Measurements from ENCODE around the gene WDFY4.

The WDFY4 gene

DNA sequence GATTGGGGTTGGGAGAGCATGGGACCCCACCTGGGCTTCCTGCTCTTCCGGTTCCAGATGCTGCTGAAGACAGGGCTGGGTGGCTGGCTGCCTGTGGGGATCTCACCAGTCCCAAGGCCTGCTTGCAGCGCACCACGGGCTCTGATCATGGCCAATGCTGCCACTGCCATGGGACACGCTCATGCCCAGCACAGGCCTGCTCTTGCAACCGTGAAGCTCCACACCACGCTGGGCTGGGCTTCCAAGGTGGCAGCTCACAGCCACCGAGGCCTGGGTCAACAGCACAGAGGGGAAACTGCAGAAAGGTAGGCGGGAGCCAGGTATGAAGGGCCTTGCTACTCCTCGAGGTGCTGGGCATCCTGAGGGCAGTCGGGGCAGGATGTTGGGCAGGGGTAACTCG lies 327.1 kb downstream of the WDFY4 start:
- WGBS (ENCODE audit: extremely low coverage, insufficient coverage, insufficient read length) = no CpG with 5 or more reads among the region's 11 CpGs

DNA sequence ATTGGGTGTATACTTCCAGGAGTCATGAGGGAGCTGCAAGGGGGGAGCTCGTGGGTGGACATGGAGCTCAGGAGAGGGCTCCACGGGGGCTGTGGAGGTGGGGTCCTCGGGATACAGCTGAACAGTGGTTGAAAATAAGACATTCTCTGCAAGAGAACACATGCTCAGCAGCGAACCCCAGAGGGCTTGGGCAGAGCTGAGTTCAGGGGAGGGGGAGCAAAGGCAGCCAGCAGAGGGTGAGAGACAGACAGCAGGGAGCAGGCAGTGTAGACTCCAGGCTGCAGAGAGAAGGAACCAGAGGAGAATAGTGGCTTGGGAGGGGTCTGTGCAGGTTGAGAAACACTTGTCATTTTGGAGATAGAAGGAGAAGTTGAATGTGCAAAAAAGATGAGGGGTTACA lies 327.9 kb downstream of the WDFY4 start:
- no peak for DNase-seq
- no peak overlapping the region for H3K4me3 ChIP-seq (ENCODE audit: low read depth, low read length)
- H2BK12ac ChIP-seq (ENCODE audit: low read length) = no peak overlapping the region
- H3K14ac ChIP-seq (ENCODE audit: low read length) = no peak overlapping the region
- no peak overlapping the region for H3K18ac ChIP-seq (ENCODE audit: low read length)
- H3K4ac ChIP-seq (ENCODE audit: low read depth, low read length) = no peak overlapping the region
- peaks cover 1% of the 10 kb centered on the region for H3K9me3 ChIP-seq (ENCODE audit: insufficient read depth, low read depth, low read length)
- no peak overlapping the region for H3K23ac ChIP-seq (ENCODE audit: low read length)
- no peak overlapping the region for H2BK120ac ChIP-seq (ENCODE audit: insufficient read depth, low read length, poor library complexity)
- no peak overlapping the region for H3K27ac ChIP-seq (ENCODE audit: low read depth, low read length)
- H3K4me2 ChIP-seq (ENCODE audit: low read length) = no peak overlapping the region
- H4K8ac ChIP-seq (ENCODE audit: low read depth, low read length) = no peak overlapping the region
- H2AK5ac ChIP-seq (ENCODE audit: low read length) = no peak overlapping the region
- no peaks in the 10 kb centered on the region for H3K27me3 ChIP-seq (ENCODE audit: insufficient read depth, low read length)
- no peak overlapping the region for H2AFZ ChIP-seq (ENCODE audit: insufficient read depth, low read length, poor library complexity)
- H2BK5ac ChIP-seq (ENCODE audit: low read depth, low read length, poor library complexity) = no peak overlapping the region
- H3K79me1 ChIP-seq (ENCODE audit: low read length) = no peaks in the 10 kb centered on the region
- H3K79me2 ChIP-seq (ENCODE audit: control insufficient read depth, insufficient read depth, low read length, poor library complexity) = no peaks in the 10 kb centered on the region
- no peak overlapping the region for H3K9ac ChIP-seq (ENCODE audit: low read length)
- H3K4me1 ChIP-seq (ENCODE audit: control insufficient read depth in 1 of 2, insufficient read depth in 2 of 2, low read length in 2 of 2) = peaks cover 0 to 3% of the 10 kb centered on the region in 2 experiments
- H3K36me3 ChIP-seq (ENCODE audit: control insufficient read depth in 1 of 2, insufficient read depth in 2 of 2, low read length in 2 of 2) = no peaks in the 10 kb centered on the region
- WGBS (ENCODE audit: extremely low coverage, insufficient coverage, insufficient read length) = no CpG with 5 or more reads among the region's 4 CpGs
- H4K12ac ChIP-seq (ENCODE audit: low read depth, low read length) = no peak overlapping the region
- H4K91ac ChIP-seq (ENCODE audit: low read depth, low read length) = no peak overlapping the region

More for the DNA sequence above, 327.1 kb downstream of the WDFY4 start:
- Histone ChIP-seq H3K27ac (ENCODE audit: low read depth, low read length) (no peak overlapping the region), H4K91ac (ENCODE audit: low read depth, low read length) (no peak overlapping the region), H3K36me3 (ENCODE audit: control insufficient read depth in 1 of 2, insufficient read depth in 2 of 2, low read length in 2 of 2) (no peaks in the 10 kb centered on the region), H4K12ac (ENCODE audit: low read depth, low read length) (no peak overlapping the region), H4K8ac (ENCODE audit: low read depth, low read length) (no peak overlapping the region), H3K9ac (ENCODE audit: low read length) (no peak overlapping the region), H3K23ac (ENCODE audit: low read length) (no peak overlapping the region), H3K4me1 (ENCODE audit: control insufficient read depth in 1 of 2, insufficient read depth in 2 of 2, low read length in 2 of 2) (peaks cover 0 to 3% of the 10 kb centered on the region in 2 experiments), H2BK5ac (ENCODE audit: low read depth, low read length, poor library complexity) (no peak overlapping the region), H2AFZ (ENCODE audit: insufficient read depth, low read length, poor library complexity) (no peak overlapping the region), H3K27me3 (ENCODE audit: insufficient read depth, low read length) (no peaks in the 10 kb centered on the region), H3K18ac (ENCODE audit: low read length) (no peak overlapping the region), H2BK120ac (ENCODE audit: insufficient read depth, low read length, poor library complexity) (no peak overlapping the region), H3K4me3 (ENCODE audit: low read depth, low read length) (no peak overlapping the region), H3K79me1 (ENCODE audit: low read length) (no peaks in the 10 kb centered on the region), H3K4me2 (ENCODE audit: low read length) (no peak overlapping the region), H3K14ac (ENCODE audit: low read length) (no peak overlapping the region), H3K79me2 (ENCODE audit: control insufficient read depth, insufficient read depth, low read length, poor library complexity) (no peaks in the 10 kb centered on the region), H2AK5ac (ENCODE audit: low read length) (no peak overlapping the region), H2BK12ac (ENCODE audit: low read length) (no peak overlapping the region), H3K9me3 (ENCODE audit: insufficient read depth, low read depth, low read length) (peaks cover 1% of the 10 kb centered on the region), H3K4ac (ENCODE audit: low read depth, low read length) (no peak overlapping the region)
- no peak for DNase-seq

DNA sequence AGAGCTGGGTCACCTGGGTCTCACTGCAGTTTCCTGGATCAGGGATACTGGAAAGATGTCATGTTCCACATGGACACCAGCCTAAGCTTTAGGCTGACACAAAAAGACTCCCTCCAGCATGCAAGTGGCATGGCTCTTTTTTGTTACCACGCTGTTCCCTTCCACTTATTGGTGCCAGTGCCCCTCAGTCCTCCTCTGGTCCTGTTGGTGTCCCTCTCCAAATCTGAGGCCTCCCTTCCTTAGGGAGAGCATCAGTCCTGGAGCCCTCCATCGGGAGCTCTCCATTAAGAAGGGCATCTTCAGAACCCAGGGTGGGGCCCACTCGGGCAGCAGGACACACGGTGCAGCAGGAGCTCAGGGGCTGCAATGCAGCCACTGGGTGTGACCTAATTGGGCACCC lies 331.0 kb downstream of the WDFY4 start:
- Histone ChIP-seq H3K4me3 (ENCODE audit: low read depth, low read length) (no peak overlapping the region), H4K8ac (ENCODE audit: low read depth, low read length) (no peak overlapping the region), H3K4me2 (ENCODE audit: low read length) (no peak overlapping the region), H3K18ac (ENCODE audit: low read length) (no peak overlapping the region), H3K27ac (ENCODE audit: low read depth, low read length) (no peak overlapping the region), H2AK5ac (ENCODE audit: low read length) (no peak overlapping the region), H3K9me3 (ENCODE audit: insufficient read depth, low read depth, low read length) (peaks cover 1% of the 10 kb centered on the region), H4K91ac (ENCODE audit: low read depth, low read length) (no peak overlapping the region), H3K27me3 (ENCODE audit: insufficient read depth, low read length) (no peaks in the 10 kb centered on the region), H3K14ac (ENCODE audit: low read length) (no peak overlapping the region), H3K4me1 (ENCODE audit: control insufficient read depth in 1 of 2, insufficient read depth in 2 of 2, low read length in 2 of 2) (no peaks in the 10 kb centered on the region), H4K12ac (ENCODE audit: low read depth, low read length) (no peak overlapping the region), H2BK12ac (ENCODE audit: low read length) (no peak overlapping the region), H3K79me2 (ENCODE audit: control insufficient read depth, insufficient read depth, low read length, poor library complexity) (no peaks in the 10 kb centered on the region), H3K9ac (ENCODE audit: low read length) (no peak overlapping the region), H3K23ac (ENCODE audit: low read length) (no peak overlapping the region), H3K36me3 (ENCODE audit: control insufficient read depth in 1 of 2, insufficient read depth in 2 of 2, low read length in 2 of 2) (no peaks in the 10 kb centered on the region), H2AFZ (ENCODE audit: insufficient read depth, low read length, poor library complexity) (no peak overlapping the region), H3K79me1 (ENCODE audit: low read length) (no peaks in the 10 kb centered on the region), H2BK120ac (ENCODE audit: insufficient read depth, low read length, poor library complexity) (no peak overlapping the region), H3K4ac (ENCODE audit: low read depth, low read length) (no peak overlapping the region), H2BK5ac (ENCODE audit: low read depth, low read length, poor library complexity) (no peak overlapping the region)
- DNase-seq = no peak
- no CpG with 5 or more reads among the region's 4 CpGs for WGBS (ENCODE audit: extremely low coverage, insufficient coverage, insufficient read length)

DNA sequence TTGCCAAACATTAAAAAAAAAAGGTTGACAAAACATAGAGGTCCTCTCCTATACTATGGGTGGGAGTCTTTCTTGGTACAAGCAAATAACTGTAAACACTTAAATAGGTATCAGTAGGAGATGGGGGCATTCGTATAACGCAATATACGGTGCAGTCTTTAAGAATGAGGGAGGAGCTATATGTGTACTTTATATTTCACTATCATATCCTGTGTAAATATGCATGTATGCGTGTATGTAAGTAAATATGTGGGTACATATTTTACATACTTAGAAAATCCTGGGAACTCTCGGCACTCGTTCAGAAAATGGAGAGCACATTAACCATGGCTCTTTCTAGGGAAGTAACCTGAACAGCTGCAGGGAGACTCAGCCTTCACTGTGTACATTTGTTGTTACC lies 337.0 kb downstream of the WDFY4 start:
- Histone ChIP-seq H3K9me3 (ENCODE audit: insufficient read depth, low read depth, low read length) (no peaks in the 10 kb centered on the region), H3K9ac (ENCODE audit: low read length) (no peak overlapping the region), H3K79me1 (ENCODE audit: low read length) (no peaks in the 10 kb centered on the region), H3K27ac (ENCODE audit: low read depth, low read length) (no peak overlapping the region), H2AK5ac (ENCODE audit: low read length) (no peak overlapping the region), H3K23ac (ENCODE audit: low read length) (no peak overlapping the region), H3K4me1 (ENCODE audit: control insufficient read depth in 1 of 2, insufficient read depth in 2 of 2, low read length in 2 of 2) (no peaks in the 10 kb centered on the region), H3K14ac (ENCODE audit: low read length) (no peak overlapping the region), H4K8ac (ENCODE audit: low read depth, low read length) (no peak overlapping the region), H3K4ac (ENCODE audit: low read depth, low read length) (no peak overlapping the region), H2BK12ac (ENCODE audit: low read length) (no peak overlapping the region), H3K79me2 (ENCODE audit: control insufficient read depth, insufficient read depth, low read length, poor library complexity) (no peaks in the 10 kb centered on the region), H2BK5ac (ENCODE audit: low read depth, low read length, poor library complexity) (no peak overlapping the region), H4K12ac (ENCODE audit: low read depth, low read length) (no peak overlapping the region), H4K91ac (ENCODE audit: low read depth, low read length) (no peak overlapping the region), H3K27me3 (ENCODE audit: insufficient read depth, low read length) (no peaks in the 10 kb centered on the region), H3K4me3 (ENCODE audit: low read depth, low read length) (no peak overlapping the region), H3K36me3 (ENCODE audit: control insufficient read depth in 1 of 2, insufficient read depth in 2 of 2, low read length in 2 of 2) (no peaks in the 10 kb centered on the region), H3K18ac (ENCODE audit: low read length) (no peak overlapping the region), H3K4me2 (ENCODE audit: low read length) (no peak overlapping the region), H2AFZ (ENCODE audit: insufficient read depth, low read length, poor library complexity) (no peak overlapping the region), H2BK120ac (ENCODE audit: insufficient read depth, low read length, poor library complexity) (no peak overlapping the region)
- no CpG with 5 or more reads among the region's 6 CpGs for WGBS (ENCODE audit: extremely low coverage, insufficient coverage, insufficient read length)
- no peak for DNase-seq
